NT2/D1 (cell line): ENCODE results near the gene MMP13.

Source experiments
- SUZ12 ChIP-seq: IDR thresholded peaks from 2 replicates; pipeline ENCODE4 v1.6.1; 2011; ENCODE audit not compliant: insufficient read length, insufficient read depth; ENCODE audit errors: extremely low read depth
- YY1 ChIP-seq: IDR thresholded peaks from 2 replicates; pipeline ENCODE4 v1.6.1; 2011; ENCODE audit not compliant: insufficient read length, insufficient read depth

GRCh38 chr11:102924851-102925380 is 30.6 kb downstream of the MMP13 start:
- TF ChIP-seq SUZ12 (no peak), YY1 (no peak)
